B cell (primary cell): ENCODE data around the gene MRPL23.

Experiments used
- CTCF ChIP-seq: fragments of 200-600 bp; IDR thresholded peaks from one replicate; pipeline ENCODE4 v1.8.0; 2022; ENCODE audit warnings: antibody characterized with exemption, mild to moderate bottlenecking
- EZH2 ChIP-seq: IDR thresholded peaks from 2 replicates; pipeline ENCODE4 v1.6.1; 2012; ENCODE audit warnings: borderline replicate concordance, low read depth, mild to moderate bottlenecking, moderate library complexity, low read length; ENCODE audit not compliant: insufficient read depth, poor library complexity, severe bottlenecking

DNA sequence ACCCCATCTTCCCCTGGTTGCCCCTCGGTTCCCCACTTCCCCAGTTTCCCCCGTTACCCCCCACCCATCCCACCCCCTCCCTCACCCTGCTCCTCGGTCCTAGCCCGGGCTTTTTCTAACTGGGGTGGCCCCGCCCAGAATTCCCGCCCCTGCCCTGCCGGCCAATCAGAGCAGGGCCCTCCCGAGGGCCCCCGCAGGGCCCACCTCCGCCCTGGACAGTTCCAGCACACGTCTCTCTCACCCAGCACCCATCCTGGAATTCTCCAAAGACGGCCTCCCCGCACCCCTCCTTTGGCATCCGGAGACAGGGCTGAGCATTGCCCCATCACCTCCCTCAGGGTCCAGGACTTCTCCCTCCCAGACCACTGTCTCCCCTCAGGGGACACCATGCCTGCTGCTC, 50.6 kb downstream of the MRPL23 start, which contains the start of gene H19:
- TF ChIP-seq CTCF (no peak), EZH2 (no peak)
